Duodenal mucosa (tissue), 2 donors: ENCODE measurements around the gene GNA14.
"Not testable (repeated sequence)": the region's sequence is repeated elsewhere in the genome, so short reads cannot be mapped to it uniquely, and the experiment has no call there.

ENCODE experiments used
- H3K27ac ChIP-seq: one replicate; pipeline ENCODE4 v1.7.0; 2013; ENCODE audit warnings: low read depth, low read length
- H3K27me3 ChIP-seq, 2 donors: one replicate each; pipeline ENCODE4 v1.7.0; 2013; ENCODE audit warnings: low read length in 2 of 2, control low read depth in 1 of 2; ENCODE audit not compliant: insufficient read depth in 2 of 2, control insufficient read depth in 1 of 2
- H3K36me3 ChIP-seq, 2 donors: one replicate each; pipeline ENCODE4 v1.7.0; 2013; ENCODE audit warnings: low read length in 2 of 2, control low read depth in 1 of 2; ENCODE audit not compliant: insufficient read depth in 2 of 2, control insufficient read depth in 1 of 2
- H3K4me1 ChIP-seq, 2 donors: one replicate each; pipeline ENCODE4 v1.7.0; 2013; ENCODE audit warnings: low read length in 2 of 2, control low read depth in 1 of 2; ENCODE audit not compliant: insufficient read depth in 2 of 2, control insufficient read depth in 1 of 2
- H3K4me3 ChIP-seq, 2 donors: one replicate each; pipeline ENCODE4 v1.7.0; 2013; ENCODE audit warnings: low read length in 2 of 2, low read depth in 1 of 2
- H3K9ac ChIP-seq, 2 donors: one replicate each; pipeline ENCODE4 v1.7.0; 2013; ENCODE audit warnings: low read length in 2 of 2, low read depth in 1 of 2
- H3K9me3 ChIP-seq, 2 donors: one replicate each; pipeline ENCODE4 v1.7.0; 2013; ENCODE audit warnings: low read length in 2 of 2, control low read depth in 1 of 2; ENCODE audit not compliant: control insufficient read depth in 1 of 2

The GNA14 gene

DNA sequence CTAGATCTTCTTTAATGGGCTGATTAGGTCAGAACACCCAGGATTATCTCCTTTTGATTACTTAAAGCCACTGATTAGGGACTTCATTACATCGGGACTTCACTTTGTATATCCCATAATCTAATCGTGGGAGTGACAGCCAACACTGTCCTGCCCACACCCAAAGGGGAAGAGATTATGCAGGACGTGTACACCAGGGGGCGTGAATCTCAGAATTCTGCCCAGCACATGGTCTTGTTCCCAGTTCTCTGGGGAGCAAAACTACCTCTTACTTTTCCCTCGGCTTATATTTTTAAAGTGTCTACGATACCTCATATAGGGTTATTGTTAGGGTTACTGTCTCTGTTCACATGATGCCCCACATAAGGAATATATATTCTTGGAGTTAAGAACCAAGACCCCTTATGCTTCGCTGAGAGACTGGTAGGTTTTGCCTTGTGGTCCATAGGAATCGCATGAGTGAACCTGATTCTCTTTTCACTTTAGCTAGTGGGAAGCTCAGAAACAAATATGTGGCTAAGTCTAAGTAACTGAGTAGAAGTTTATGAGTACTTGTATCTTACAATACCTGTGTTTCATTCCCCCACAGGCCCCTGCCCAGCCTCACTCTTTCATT, 192.7 kb downstream of the GNA14 start:
- Histone ChIP-seq H3K4me3 (no peak overlapping the region), H3K27ac (no peak overlapping the region), H3K27me3 (no peaks in the 10 kb centered on the region), H3K9ac (no peak overlapping the region), H3K36me3 (no peaks in the 10 kb centered on the region), H3K4me1 (peaks cover 0 to 5% of the 10 kb centered on the region in 2 donors), H3K9me3 (no peaks in the 10 kb centered on the region)

DNA sequence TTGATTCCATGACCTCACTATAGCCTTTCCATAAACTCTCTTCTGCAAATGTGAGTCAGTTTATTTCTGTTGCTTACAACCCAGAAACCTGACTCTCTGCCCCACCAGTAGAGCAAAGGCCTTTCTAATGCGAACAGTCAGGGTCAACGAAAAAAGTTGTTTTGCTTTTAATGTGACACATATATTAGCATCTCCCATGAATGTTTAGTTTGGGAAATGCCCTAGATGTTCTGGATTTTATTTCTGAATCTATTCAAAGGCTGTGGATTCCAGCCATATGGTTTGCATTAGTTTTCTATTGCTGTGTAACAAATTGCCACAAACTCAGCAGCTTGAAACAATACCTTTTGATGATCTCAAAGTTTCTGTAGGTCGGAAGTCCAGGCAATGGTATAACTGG, 193.5 kb downstream of the GNA14 start:
- Histone ChIP-seq H3K36me3 (no peaks in the 10 kb centered on the region), H3K27me3 (no peaks in the 10 kb centered on the region), H3K27ac (no peak overlapping the region), H3K4me3 (no peak overlapping the region), H3K9me3 (no peaks in the 10 kb centered on the region), H3K4me1 (peaks cover 2 to 5% of the 10 kb centered on the region in 2 donors), H3K9ac (no peak overlapping the region)

DNA sequence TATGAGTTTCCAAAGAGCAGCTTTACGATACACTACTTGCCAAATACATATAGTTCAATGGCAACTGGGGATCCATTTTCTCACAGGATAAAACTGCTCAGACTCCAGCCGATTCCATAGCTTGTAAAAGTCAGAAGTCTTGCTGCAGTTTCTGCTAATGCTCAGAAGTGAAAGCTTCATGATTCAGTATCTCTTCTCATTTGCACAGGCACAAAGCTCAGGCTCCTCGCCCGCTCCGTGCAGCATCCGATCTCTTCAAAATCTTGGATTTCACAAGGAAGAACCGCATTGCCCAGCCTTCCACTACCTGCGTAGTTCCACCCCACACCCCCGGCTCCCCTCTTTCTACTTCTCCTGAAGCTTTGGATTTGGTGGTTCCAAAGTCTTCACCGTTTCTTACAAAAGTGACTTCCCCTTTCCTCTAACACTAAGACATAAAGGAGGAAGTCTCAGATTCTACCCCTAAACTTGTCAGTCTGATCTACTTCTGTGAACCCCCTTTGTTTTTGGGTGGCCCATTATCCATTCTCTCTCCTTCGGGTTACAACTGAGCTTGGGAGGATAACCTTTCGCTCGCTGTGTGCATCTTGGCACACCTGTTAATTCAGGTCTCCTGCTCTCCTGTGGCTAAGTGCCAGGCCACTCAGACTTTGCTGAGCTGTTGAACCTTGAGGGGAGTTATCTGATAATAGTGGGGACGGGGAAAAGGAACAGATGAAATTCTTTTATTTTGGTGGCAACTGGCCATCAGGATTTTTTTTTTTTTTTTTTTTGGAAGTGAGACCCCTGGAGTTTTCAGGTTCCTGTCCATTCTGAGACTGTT, 194.1 kb downstream of the GNA14 start:
- Histone ChIP-seq H3K4me3 (no peak overlapping the region), H3K27me3 (no peaks in the 10 kb centered on the region), H3K9ac (no peak overlapping the region), H3K4me1 (peaks cover 5 to 6% of the 10 kb centered on the region in 2 donors), H3K27ac (no peak overlapping the region), H3K36me3 (no peaks in the 10 kb centered on the region), H3K9me3 (no peaks in the 10 kb centered on the region)

DNA sequence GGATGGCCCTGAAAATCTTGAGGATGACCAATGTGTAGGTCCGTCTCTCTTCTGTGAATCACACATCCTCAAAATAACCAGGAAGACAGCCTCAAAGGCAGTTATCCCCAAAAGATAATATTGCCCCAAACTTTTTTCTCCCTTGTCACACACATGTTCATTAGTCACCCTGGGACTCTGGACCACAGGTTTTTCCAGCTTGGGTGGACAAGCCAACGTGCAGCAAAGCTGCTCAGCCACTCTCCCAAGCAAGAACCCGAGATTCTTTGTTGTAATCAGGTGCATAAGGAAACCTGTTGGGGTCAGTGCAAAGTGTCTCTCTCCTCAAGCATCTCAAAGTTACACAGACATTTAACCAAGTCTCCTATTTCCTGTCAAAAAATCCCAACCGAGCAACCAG, 196.6 kb downstream of the GNA14 start:
- Histone ChIP-seq H3K9ac (no peak overlapping the region), H3K9me3 (no peaks in the 10 kb centered on the region), H3K4me3 (no peak overlapping the region), H3K4me1 (peaks cover 5 to 6% of the 10 kb centered on the region in 2 donors), H3K27ac (no peak overlapping the region), H3K36me3 (no peaks in the 10 kb centered on the region), H3K27me3 (no peaks in the 10 kb centered on the region)

DNA sequence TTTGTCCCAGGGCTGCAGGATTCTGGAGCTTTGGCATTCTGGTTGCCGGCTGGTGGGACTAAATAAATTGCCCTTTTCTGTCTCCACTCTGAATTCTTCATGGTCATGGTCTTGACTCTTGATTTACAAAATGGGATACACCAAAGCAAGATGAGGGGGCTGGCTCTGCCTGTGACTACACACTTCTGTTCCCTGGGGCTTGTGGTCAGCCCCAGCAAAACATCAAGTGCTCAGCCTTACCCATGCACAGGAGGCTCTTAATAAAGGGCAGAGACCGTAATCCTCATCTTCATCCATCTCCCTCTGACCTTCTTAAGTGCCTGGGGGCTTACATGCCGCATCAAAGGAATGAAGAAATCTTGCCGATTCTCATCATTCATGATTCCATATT, 198.0 kb downstream of the GNA14 start:
- no peak overlapping the region for H3K9ac ChIP-seq
- H3K4me3 ChIP-seq = no peak overlapping the region

DNA sequence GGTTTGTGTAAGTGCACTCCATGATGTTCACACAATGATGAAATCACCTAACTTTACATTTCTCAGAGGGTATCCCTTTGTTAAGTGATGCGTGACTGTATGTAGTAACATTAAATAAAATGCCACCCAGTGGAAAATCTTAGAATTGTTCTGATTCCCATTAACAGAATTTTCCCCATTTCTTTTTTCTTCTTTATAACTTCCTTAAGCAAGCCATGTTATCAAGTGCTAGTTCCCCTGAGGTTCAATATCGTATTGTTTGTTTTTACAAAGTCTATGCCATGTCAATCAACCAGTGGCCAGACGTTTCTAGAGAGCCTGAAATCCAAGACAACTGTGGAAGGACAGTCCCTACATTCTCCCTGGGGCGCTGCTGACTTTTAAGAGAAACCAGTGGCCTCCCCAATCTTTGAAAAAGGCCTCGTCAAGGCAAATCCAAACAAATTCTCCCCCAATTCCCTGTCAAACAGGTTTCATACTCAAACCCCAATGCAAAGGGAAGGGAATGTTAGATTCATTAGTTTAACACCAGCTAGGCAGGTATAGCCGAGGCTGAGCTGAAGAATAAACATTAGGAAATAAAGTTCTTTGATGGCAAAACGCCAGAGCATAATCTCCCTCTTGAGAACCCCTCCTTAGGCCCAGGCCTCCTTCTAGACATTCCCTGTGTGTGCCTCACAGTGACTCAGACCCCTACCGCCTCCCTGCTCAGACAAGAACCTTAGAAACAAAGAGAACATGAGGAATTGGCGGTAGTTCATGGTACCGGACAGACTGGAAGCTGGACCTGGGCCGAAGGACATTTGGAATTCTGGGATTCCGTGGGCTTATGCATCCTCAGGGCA, 198.7 kb downstream of the GNA14 start:
- peaks cover 0 to 6% of the 10 kb centered on the region in 2 donors for H3K4me1 ChIP-seq
- H3K27me3 ChIP-seq = no peaks in the 10 kb centered on the region
- H3K9me3 ChIP-seq = no peaks in the 10 kb centered on the region

More for the DNA sequence above, 198.0 kb downstream of the GNA14 start:
- peaks cover 3 to 6% of the 10 kb centered on the region in 2 donors for H3K4me1 ChIP-seq
- H3K27me3 ChIP-seq = no peaks in the 10 kb centered on the region
- no peak overlapping the region for H3K27ac ChIP-seq
- no peaks in the 10 kb centered on the region for H3K9me3 ChIP-seq
- H3K36me3 ChIP-seq = no peaks in the 10 kb centered on the region

DNA sequence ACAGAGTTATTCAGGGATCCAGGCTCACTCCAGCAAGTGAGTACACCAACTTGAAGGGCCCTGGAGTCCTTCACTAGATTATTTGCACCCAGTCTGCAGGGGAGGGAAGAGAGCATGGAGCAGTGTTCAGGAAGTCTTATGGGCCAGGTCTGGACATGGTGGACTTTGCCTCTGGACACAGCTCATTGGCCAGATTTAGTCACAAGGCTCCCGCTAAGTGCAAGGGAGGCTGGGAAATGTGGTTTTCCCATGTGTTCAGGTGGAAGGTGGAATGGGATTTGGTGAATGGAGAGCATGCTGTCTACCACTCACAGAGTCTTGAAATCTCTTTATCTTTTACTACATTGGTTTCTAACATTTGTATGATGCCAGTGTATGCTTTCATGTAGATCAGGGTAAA, 200.5 kb downstream of the GNA14 start:
- H3K4me1 ChIP-seq = peaks cover 0 to 6% of the 10 kb centered on the region in 2 donors
- no peak overlapping the region for H3K9ac ChIP-seq
- H3K27me3 ChIP-seq = no peaks in the 10 kb centered on the region
- no peaks in the 10 kb centered on the region for H3K36me3 ChIP-seq
- no peaks in the 10 kb centered on the region for H3K9me3 ChIP-seq
- no peak overlapping the region for H3K4me3 ChIP-seq
- H3K27ac ChIP-seq = no peak overlapping the region

More for the DNA sequence above, 198.7 kb downstream of the GNA14 start:
- no peak overlapping the region for H3K4me3 ChIP-seq
- no peak overlapping the region for H3K27ac ChIP-seq
- no peaks in the 10 kb centered on the region for H3K36me3 ChIP-seq
- no peak overlapping the region for H3K9ac ChIP-seq

DNA sequence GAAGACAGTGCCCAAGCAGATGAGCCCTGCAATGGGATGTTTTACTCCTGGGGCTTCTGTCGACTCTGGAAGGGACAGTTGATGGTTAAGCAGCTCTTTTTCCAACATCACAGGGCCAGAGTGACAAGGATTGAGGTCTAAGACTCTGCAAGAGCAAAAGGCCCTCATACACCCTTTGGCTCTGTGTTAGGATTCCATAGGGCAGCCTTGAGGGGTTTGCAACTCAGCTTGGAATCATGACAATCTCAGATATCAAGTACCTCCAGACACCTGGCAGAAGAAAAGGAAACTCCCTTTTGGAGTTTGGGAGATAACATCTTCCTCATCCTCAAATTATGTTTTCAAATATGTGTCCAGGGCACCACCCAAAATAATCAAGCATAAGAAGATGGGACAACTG, 205.7 kb downstream of the GNA14 start:
- H3K4me1 ChIP-seq = no peaks in the 10 kb centered on the region
- H3K4me3 ChIP-seq = no peak overlapping the region
- H3K27me3 ChIP-seq = no peaks in the 10 kb centered on the region
- no peak overlapping the region for H3K27ac ChIP-seq
- no peaks in the 10 kb centered on the region for H3K36me3 ChIP-seq
- no peaks in the 10 kb centered on the region for H3K9me3 ChIP-seq
- no peak overlapping the region for H3K9ac ChIP-seq

DNA sequence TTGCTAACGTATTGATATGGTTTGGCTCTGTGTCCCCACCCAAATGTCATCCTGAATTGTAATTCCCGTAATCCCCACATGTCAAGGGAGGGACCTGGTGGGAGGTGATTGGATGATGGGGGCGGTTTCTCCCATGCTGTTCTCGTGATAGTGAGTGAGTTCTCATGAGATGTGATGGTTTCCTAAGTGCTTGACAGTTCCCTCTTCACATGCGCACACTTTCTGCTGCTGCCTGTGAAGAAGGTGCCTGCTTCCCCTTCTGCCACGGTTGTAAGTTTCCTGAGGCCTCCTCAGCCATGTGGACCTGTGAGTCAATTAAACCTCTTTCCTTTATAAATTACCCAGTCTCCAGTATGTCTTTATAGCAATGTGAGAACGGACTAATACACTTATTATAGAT, 207.0 kb downstream of the GNA14 start:
- H3K36me3 ChIP-seq, H3K9ac ChIP-seq, H3K27me3 ChIP-seq, H3K4me3 ChIP-seq, H3K9me3 ChIP-seq, H3K27ac ChIP-seq, H3K4me1 ChIP-seq: not testable (repeated sequence)

DNA sequence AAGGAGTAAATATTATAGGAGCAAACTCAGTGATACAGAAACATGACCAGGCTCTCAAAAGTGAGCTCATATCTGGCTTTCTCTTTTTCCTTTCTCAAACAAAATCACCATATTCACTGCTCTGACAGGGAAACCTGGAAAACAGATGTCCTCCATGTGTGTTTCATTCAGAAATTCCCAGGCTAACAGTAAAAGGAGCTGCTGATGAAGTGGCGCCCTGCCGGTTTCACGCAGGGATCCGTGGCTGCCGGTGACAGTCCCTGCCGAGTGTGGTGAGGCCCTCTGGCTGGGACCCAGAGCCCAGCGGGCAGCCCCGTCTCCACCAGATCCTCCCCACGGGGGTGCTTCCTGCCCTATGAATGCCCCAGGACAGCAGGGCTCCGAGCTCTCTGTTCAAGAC, 208.1 kb downstream of the GNA14 start:
- Histone ChIP-seq H3K27me3 (no peaks in the 10 kb centered on the region), H3K27ac (no peak overlapping the region), H3K9ac (no peak overlapping the region), H3K9me3 (no peaks in the 10 kb centered on the region), H3K4me1 (no peaks in the 10 kb centered on the region), H3K36me3 (no peaks in the 10 kb centered on the region), H3K4me3 (no peak overlapping the region)
